ENCODE data around the gene KRTAP1-1.
"Not testable (repeated sequence)": the region's sequence is repeated elsewhere in the genome, so short reads cannot be mapped to it uniquely, and the experiment has no call there.

KRTAP1-1 gene

DNA sequence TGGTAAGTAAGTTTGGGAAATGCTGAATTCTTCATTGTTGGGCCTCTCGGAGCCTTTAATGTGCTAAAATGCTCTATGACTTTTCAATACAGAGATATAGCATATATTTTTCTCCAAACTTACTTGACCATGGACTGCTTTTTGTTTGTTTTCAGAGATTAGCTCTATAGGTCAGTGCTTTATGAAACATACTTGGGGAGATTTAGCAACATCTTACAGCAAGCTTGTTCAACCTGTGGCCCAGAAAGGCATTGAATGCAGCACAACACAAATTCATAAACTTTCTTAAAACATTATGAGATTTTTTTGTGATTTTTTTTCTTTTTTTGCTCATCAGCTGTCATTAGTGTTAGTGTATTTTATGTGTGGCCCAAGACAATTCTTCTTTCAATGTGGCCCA lies 31.3 kb downstream of the KRTAP1-1 start:
- no peak for DNase-seq

DNA sequence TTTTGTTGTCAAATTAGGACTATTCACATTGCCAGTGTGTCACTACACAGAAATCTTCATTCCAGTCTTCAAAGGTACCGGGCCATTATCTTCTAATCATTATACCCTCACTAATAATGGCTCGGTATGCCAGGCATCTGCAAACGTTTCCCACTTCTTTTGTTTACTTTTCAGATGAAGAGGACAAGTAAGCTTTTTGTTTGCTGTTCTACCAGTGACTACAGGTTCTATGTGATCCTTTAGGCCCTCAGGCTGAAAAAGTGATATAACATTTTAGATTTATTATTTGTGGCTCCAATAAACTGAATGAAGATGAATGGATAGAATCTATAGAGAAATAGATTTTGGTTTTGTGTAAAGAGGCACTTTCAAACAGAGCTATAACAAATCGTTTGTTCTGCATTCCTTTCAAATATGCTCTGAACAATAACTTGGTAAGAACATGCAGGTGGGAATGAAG lies 31.9 kb downstream of the KRTAP1-1 start:
- no peak for DNase-seq

DNA sequence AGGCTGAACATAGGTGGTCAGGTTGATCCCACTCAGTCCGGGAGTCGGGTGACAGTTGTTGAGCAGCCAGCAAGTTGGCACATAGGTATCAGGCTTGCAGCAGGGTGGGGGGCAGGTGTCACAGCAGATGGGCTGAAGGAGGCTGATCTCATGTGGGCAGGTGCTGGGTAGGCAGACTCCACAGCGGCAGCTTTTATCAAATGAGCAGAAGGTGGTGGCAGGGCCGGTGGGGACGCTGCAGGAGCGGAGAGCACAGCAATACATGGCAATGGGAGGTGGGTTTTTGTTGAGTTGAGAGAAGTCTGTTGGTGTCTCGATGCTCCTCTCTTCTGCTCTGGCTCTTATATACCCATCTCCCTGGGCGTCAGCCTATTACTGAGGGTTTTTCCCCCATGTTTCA lies 32.4 kb downstream of the KRTAP1-1 start, which contains the start of gene KRTAP3-1:
Gene KRTAP3-1 (minus strand): TSS at position 318 of the 400 bp plus-strand sequence. CDS start 54 bp downstream, at position 264.
- DNase-seq, result no peak

DNA sequence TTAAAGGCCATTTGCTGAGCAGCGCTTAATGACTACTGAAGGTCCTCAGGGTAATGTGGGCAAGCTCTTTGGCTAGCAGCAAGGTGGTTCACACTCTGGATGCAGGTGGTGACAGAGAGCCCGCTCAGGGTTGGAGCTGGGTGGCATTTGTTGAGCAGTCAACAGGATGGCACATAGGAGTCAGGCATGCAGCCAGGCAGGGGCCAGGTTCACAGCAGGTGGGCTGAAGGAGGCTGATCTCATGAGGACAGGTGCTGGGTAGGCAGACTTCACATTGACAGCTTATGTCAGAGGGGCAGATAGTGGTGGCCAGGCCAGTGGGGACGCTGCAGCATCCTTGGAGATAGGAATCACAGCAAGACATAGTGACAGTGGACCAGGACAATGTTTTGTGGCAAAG lies 36.9 kb downstream of the KRTAP1-1 start:
- no peak for DNase-seq

DNA sequence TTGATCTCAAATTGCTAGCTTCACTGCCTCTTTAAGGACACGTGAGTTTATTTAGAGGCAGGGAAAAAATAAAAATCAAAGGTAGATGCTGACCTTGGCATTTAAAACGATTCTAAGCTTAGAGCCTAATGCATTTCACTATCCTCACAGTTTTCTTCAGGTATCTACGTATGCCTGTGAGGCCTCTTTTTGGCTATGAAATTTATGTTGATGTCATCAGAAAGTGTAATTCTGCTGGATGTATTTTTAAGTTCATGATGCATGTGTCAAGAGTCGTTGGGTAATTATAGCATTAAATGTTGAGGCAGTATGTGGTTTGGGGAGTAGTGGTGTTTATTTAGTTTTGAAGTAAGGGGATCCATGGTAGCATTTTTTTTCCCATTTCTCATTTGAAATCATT lies 37.3 kb downstream of the KRTAP1-1 start:
- no peak for DNase-seq

DNA sequence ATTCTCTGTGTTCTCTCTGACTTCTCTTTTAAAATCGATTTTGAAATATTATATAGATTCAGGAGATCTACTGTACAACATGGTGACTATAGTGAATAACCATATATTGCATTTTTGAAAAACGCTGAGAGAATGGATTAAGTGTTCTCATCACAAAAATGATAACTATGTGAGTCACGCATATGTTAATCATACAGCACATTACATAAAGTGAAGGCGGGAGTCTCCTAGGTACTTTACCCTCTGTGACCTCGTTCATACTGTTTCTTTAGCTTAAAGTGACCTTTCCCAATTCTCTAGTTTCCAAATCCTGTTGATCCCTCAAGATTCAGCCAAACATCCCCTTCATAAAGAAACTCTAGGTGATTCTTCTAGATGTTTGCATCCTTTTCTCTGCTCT lies 38.4 kb downstream of the KRTAP1-1 start:
- DNase-seq, result no peak

DNA sequence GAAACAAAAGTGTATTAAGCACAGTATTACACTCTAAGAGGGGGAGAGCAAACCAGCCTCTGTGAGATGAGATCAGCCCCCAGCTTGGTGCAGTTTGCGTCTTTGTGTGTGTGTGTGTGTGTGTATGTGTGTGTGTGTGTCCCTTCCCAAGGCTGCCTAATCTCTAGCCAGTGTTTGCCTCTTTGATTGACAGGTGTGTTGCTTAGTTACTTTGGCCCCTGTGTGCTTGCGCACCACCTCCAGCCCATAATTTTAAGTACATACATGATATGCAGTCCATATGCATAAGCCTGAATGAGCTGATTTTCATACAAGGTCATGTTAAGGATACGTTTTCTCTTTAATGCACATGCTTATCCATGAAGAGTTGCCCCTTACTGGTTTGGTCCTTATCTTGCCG lies 39.5 kb downstream of the KRTAP1-1 start:
- no peak for DNase-seq

DNA sequence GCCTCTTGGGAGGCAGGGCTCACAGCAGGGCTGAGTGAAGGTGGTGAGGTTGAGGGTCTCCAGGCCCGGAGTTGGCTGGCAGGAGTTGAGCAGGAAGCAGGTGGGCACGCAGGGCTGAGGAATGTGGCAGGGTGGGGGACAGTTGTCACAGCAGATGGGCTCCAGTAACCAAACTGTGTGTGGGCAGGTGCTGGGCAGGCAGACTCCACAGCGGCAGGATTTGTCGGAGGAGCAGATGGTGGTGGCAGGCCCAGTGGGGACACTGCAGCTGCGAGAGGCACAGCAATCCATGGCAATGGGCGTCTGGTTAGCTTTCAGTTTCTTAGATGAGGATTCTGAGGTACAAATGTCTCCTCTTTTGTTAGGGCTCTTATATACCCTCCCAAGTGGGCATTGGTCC lies 41.7 kb downstream of the KRTAP1-1 start, which contains the start of gene KRTAP3-2:
Gene KRTAP3-2 (minus strand): TSS at position 344 of the 400 bp plus-strand sequence. CDS start 53 bp downstream, at position 291.
- not testable (repeated sequence) for DNase-seq

DNA sequence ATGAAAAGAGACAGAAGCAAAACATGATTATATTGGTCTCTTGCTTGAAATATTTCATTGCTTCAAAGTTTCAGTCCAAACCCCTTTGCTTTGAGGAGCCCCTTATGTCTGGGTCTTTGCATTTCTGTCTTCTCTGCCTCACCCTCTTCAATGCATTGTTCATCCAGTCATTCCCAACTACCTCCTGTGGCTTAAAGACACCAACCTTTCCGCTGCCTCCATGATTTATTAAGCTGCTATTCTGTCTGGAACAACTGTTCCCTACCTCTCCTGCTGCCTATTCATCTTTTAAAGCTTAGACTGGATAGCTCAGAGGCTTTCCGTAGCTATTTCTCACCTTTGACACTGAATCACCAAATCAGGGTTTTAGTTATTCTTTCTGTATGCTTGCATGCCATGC lies 43.9 kb downstream of the KRTAP1-1 start:
- DNase-seq, result no peak

DNA sequence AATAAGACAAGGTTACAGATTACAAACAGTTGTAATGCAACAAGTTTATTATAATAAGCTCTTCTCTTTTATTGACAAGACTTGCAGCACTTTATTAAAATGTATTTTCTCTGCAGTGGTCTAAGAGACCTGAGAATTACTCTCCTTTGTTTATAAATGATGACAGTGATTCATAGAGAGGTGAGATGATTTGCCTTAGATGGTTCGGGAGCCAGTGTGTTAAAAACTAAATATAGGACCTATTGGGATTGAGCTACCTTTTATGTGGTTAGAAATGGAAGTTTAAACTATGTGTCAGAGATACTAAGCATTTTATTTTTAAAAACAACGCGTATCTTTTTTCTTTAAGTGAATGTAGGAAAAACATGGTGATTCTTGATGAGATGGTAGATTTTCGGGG lies 44.4 kb downstream of the KRTAP1-1 start:
- no peak for DNase-seq

DNA sequence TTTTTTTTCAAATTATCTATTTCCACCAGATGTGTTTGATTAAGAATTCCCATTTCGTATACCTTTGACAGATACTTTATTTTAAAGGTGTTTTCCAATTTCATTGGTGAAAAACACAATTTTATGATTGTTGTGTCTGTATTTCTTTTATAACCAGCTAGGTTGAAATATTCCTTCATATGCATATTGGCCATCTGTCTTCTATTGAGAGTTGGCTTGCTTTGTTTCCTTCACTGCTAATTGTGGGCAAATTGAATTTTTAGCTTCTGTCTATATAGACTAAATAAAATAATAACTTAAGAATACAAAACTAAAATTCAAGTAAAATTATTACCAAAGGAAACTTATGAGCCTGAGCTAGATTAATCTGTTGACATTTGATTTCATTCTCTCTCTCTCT lies 46.1 kb downstream of the KRTAP1-1 start:
- no peak for DNase-seq

DNA sequence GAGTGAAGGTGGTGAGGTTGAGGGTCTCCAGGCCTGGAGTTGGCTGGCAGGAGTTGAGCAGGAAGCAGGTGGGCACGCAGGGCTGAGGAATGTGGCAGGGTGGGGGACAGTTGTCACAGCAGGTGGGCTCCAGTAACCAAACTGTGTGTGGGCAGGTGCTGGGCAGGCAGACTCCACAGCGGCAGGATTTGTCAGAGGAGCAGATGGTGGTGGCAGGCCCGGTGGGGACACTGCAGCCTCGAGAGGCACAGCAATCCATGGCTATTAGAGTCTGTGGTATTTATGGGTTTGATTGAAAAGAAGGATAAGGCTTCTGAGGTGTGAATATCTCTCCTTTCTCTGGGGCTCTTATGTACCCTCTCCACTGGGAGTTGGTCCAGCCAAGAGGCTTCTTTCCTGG lies 47.4 kb downstream of the KRTAP1-1 start, which contains the start of gene KRTAP3-3:
Gene KRTAP3-3 (minus strand): TSS at position 326 of the 400 bp plus-strand sequence. CDS start 67 bp downstream, at position 259.
- DNase-seq, result no peak

DNA sequence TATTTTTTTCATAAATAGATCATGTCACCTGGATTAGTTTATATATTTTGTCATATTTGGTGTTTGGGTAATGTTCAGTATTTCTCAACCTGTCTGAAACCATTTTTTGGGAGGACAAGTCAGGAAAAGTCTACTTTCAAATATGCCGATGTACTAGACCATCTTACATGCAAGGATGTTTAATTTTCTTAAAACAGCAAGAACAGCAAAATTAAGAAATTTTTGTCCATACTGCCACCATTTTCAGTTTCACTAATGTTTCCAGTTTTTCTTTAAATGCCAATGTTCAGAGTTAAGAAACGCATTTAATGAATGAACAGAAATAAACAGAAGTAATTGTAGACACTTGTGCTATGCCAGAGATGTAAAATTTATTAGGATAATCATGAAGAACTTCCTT lies 48.2 kb downstream of the KRTAP1-1 start:
- no peak for DNase-seq

DNA sequence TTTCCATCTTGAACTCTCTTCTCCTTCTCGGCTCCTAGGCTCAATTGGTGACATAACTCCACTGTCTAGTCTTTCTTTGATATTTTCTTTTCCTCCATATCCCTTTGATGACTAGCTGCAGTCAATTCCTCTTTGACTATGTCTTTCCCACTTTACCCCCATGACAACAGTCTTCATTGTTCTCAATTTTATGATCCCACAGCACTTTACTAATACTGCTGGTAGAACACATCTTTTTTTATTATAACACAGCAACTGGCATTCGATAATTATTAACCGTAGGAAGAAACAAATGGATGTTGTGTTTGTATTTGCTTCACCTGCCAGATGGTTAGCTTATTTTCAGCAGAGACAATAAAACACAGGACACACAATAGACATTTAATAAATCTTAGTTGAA lies 48.6 kb downstream of the KRTAP1-1 start:
- no peak for DNase-seq

All from GF-D8 (cell line).